Transverse colon (tissue), 4 donors: ENCODE results near the gene DDT.
"Not testable (repeated sequence)": the region's sequence is repeated elsewhere in the genome, so short reads cannot be mapped to it uniquely, and the experiment has no call there.

Experiments
- EP300 ChIP-seq: sonication (generic); formaldehyde crosslinking; IDR thresholded peaks from one replicate; pipeline ENCODE4 v1.6.1; 2017; ENCODE audit warnings: antibody characterized with exemption, low read depth
- POLR2AphosphoS5 ChIP-seq, 3 donors: sonication (generic); formaldehyde crosslinking; IDR thresholded peaks; one replicate each; pipeline ENCODE4 v1.6.1; 2016; ENCODE audit warnings: antibody characterized with exemption in 3 of 3
- TF ChIP-seq, protein P1 (sequence below), 5 experiments: fragments of 200-600 bp in 3 of 5; fragments of 450-650 bp in 2 of 5; sonication (generic) in 3 of 5; IDR thresholded peaks; 1 replicate in 2 of 5; 2 replicates in 3 of 5; pipeline ENCODE4 v1.5.1; 2016 to 2017; ENCODE audit warnings: antibody characterized with exemption in 5 of 5, inconsistent platforms in 3 of 5, mild to moderate bottlenecking in 2 of 5, moderate library complexity in 1 of 5

DNA sequence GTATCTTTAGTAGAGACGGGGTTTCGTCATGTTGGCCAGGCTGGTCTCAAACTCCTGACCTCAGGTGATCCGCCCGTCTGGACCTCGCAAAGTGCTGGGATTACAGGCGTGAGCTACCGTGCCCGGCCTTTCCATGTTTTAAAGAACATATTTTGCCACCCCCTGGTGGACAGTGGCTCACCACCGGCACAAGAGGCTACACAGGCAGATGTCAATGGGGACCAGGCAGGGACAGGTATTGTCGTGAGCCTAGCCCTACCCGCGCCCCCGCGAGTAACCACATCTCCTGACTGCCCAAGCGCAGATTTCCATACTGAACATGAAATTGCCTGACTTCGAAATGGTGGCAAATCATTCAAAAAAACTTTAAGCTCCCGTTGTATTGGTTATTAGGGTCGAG lies 8.1 kb downstream of the DDT start:
- TF ChIP-seq, protein P1, sequence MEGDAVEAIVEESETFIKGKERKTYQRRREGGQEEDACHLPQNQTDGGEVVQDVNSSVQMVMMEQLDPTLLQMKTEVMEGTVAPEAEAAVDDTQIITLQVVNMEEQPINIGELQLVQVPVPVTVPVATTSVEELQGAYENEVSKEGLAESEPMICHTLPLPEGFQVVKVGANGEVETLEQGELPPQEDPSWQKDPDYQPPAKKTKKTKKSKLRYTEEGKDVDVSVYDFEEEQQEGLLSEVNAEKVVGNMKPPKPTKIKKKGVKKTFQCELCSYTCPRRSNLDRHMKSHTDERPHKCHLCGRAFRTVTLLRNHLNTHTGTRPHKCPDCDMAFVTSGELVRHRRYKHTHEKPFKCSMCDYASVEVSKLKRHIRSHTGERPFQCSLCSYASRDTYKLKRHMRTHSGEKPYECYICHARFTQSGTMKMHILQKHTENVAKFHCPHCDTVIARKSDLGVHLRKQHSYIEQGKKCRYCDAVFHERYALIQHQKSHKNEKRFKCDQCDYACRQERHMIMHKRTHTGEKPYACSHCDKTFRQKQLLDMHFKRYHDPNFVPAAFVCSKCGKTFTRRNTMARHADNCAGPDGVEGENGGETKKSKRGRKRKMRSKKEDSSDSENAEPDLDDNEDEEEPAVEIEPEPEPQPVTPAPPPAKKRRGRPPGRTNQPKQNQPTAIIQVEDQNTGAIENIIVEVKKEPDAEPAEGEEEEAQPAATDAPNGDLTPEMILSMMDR (IDR thresholded peaks at IDR 0.05), result not testable (repeated sequence)
- not testable (repeated sequence) for TF ChIP-seq EP300; POLR2AphosphoS5 (IDR thresholded peaks at IDR 0.05)
